ENCODE measurements around the gene CLCF1.

GRCh38 chr11:67356864-67357561 lies 16.4 kb downstream of the CLCF1 start:
- no peak for TF ChIP-seq EZH2 (IDR thresholded peaks at IDR 0.05; ENCODE audit: borderline replicate concordance, low read depth, low read length, severe bottlenecking)
- peak; percentile 92 to 98 for TF ChIP-seq CTCF (IDR thresholded peaks at IDR 0.05; ENCODE audit: extremely low read depth in 1 of 2, insufficient read depth in 1 of 2, low read depth in 1 of 2, low read length in 2 of 2)

Measured in endothelial cell of umbilical vein (primary cell).